SKM-1 treated with dmso at 0.1 percent for 144 hours (cell line): Measurements from ENCODE around the gene KLF15.

ENCODE experiments used
- DNase-seq: peaks from one replicate; lab custom pipeline; 2025; ENCODE audit not compliant: unreplicated experiment; lab: John Stamatoyannopoulos, UW

KLF15 gene

GRCh38 chr3:126326629-126327028 is 30.6 kb downstream of the KLF15 start:
- no peak for DNase-seq

GRCh38 chr3:126322181-126322967 is 34.8 kb downstream of the KLF15 start:
- DNase-seq, result no peak

- DNase-seq, result no peak
Measured at GRCh38 chr3:126321490-126321889, 35.7 kb downstream of the KLF15 start.

GRCh38 chr3:126320517-126321293 is 36.5 kb downstream of the KLF15 start:
- no peak for DNase-seq

GRCh38 chr3:126319701-126320295 is 37.4 kb downstream of the KLF15 start:
- no peak for DNase-seq

- no peak for DNase-seq
Measured at GRCh38 chr3:126317029-126317996, 39.9 kb downstream of the KLF15 start.

GRCh38 chr3:126316501-126316939 is 40.7 kb downstream of the KLF15 start:
- no peak for DNase-seq

GRCh38 chr3:126316031-126316461 is 41.2 kb downstream of the KLF15 start:
- DNase-seq, result no peak

- DNase-seq, result no peak
Measured at GRCh38 chr3:126314790-126315658, 42.2 kb downstream of the KLF15 start.

- no peak for DNase-seq
Measured at GRCh38 chr3:126314305-126314789, 42.9 kb downstream of the KLF15 start.

GRCh38 chr3:126313580-126314304 is 43.5 kb downstream of the KLF15 start:
- no peak for DNase-seq

- DNase-seq, result no peak
Measured at GRCh38 chr3:126313166-126313565, 44.0 kb downstream of the KLF15 start.

GRCh38 chr3:126312341-126312740 is 44.9 kb downstream of the KLF15 start:
- no peak for DNase-seq

GRCh38 chr3:126311338-126311978 is 45.8 kb downstream of the KLF15 start:
- DNase-seq, result no peak

GRCh38 chr3:126310816-126311215 is 46.4 kb downstream of the KLF15 start:
- no peak for DNase-seq

GRCh38 chr3:126309861-126310655 is 47.1 kb downstream of the KLF15 start:
- no peak for DNase-seq

GRCh38 chr3:126309165-126309564 is 48.0 kb downstream of the KLF15 start:
- no peak for DNase-seq
